GM19452 (cell line): ENCODE results near the gene RORC.

Experiments used
- ATAC-seq: cut with Tn5 transposase; IDR thresholded peaks from one replicate; pipeline ENCODE4 v1.9.1; 2021; ENCODE audit not compliant: unreplicated experiment

The RORC gene

DNA sequence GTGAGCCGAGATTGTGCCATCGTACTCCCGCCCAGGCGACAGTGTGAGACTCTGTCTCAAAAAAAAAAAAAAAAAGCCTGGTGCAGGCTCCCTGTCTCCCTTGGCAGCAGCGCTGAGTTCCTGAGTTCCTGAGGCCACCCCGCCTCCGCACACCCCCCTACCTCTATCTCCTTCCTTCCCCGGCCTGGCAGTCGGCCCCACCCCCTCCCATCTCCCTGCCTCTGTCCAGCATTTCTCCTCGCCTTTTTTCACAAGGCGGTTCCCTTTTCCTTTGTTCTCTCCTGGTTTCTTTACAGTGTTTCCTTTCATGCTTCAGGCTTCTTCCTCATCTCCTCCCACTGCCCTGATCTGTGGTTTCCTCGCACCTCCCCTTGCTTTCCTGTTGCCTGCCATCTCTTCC, 2.7 kb downstream of the RORC start:
- no peak for ATAC-seq

DNA sequence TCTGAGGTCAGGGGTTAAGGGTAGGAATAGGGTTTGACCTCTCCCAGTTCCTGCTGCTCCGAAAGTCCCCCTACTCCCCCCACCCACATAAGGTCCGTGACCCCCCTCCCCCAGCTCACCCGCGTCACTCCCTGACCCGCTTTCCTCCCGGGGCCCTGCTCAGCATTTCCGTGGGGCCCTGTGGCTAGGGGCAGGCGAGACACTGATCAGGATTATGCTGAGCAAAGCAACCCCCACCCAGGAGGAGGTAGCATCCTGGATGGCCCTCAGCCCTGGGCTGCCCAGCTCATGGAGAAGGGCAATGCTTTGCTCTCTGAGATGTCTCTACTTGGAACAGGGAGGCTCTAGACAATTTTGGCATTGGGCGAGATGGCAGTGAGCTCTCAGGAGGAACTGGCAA, 3.7 kb downstream of the RORC start:
- ATAC-seq = no peak

DNA sequence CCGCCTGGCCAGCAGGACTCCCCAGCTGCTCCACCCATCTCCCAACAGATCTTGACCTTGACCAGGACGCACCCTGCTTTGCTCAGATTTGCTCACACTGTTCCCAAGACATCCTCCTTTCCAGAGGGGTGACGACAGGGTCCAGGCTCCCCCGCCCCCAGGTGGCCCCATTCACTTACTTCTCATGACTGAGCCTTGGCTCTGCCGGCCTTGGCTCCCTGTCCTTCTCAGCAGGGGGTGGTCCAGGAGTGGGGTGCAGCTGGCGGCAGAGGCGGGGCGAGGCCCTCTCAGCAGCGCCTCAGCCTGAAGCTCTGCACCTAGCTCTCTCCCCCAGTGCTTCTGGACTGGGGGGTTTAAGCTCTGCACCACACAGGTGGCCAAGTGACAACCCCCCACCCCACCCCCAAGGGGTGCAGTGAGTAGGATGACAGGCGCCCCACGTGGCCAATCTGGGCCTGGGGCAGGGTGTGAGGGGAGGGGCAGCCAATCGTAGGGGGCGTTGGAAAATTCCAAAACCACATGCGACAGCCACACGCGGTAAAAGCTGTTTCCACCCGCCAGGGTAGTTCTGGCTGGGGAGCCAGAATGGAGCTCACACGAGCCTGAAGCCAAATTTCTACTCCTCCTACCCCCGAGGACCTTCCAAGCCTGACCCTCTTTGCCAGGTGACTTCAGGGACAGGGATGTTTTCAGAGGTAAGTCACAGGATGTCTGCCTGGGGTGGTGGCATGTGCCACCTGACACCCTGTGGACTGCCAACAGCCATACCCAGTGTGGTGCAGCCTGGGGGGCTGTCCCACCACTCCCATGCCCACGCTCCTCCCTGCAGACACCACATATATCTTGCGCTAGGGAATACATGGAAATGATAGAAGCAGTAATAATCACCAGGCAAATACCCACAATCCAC, 5.6 kb downstream of the RORC start:
- no peak for ATAC-seq

DNA sequence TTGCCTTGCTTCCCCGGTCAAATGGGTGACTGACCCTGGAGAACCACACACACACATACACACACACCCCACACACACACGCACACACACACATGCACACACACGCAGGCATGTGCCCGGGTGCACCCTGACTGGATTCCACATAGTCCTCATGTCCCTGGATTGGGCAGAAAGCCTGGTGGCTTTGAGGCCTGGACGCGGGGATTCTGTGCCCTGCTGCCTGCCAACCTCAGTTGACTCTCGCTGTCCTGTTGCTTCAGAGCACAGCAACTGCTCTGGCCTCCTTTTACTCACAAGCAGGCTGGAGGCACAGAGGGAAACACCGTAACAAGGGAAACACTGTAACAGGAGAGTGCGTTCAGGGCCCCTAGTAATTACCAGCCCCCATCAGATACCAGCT, 6.4 kb downstream of the RORC start:
- no peak for ATAC-seq

DNA sequence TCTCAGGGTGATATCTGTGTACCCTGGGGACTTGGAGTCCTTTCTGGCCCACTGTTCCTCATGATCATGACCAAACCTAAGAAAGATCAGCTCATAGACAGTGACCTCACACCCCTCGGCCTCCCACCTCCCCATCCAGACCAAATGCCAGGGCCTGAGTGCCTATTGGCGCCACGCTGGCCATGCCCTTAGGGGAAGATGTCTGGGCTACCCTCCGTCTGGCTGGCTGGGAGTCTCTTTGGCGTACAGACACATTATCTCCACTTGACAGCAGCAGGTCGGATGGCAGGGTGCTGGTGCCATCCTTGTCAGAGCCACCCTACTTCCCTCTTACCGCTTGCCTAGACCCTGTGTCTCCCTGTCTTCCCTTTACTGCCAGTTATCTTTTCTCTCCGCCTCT, 8.4 kb downstream of the RORC start:
- no peak for ATAC-seq

DNA sequence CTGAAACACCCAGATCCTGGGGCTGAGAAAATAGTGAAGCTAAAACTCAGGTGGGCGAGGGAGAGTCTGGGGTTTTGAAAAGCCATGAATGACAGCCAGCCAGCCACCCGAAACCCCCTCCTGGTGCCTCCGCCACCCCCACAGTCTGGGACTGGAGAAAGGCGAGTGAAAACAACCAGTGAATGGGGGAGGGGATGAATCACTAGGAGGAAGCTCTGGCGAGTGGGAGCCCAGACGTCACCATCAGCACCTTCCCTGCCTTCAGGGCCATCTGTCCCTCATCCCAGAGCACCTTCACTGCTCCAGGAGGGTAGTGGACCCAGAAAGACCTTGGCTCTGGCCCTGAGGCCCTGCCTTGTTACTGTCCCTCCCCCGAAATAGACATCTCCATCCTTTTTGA, 9.2 kb downstream of the RORC start:
- ATAC-seq = no peak

DNA sequence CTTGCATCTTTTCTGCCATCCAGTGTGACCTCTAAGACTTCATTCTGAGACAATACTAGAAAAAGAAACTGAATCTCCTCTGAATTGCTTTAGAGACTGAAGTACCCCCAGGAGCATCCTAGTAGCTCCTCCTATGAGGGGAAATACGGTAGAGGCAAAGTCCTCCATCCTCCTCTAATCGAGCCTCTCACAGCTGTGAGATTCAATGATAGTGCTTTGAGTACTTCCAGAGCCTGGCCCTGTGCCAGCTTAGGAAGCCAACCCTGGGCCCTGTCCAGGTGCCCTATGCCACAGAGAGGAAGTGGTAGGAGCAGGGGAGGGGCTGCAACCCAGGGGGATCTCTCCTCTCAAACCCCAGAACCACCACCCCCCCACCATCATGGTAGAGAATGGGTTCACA, 10.7 kb downstream of the RORC start:
- ATAC-seq = no peak

DNA sequence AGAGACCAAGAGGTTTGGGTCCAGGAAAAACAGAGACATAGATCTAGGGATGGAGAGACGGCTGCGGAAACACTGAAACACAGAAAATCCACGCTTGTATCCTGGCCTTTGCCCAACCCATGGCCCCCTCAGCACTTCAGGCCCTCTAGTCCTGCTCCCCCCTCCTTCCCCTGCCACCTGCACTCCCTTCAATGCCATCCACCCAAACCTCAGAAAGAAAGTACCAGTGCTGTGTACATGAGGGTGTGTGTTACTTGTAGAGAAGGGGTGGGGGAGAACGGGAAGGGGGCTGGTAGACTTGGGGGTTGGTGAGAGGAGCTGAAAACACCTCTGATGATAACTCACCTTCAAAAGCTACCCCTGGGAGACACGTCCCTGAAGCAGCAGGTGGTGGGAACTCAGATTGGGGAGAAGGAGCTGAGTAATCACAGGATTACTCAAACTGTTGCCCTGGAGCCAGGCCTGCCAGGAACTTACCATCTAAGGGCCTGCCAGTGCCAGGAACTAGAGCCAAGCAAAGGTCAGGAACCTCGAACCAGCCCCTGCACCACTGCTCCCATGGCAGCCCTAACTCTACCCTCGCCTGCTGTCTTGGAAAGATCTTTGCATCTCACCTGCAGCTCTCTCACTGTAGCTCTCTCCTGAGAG, 11.5 kb downstream of the RORC start:
- no peak for ATAC-seq

DNA sequence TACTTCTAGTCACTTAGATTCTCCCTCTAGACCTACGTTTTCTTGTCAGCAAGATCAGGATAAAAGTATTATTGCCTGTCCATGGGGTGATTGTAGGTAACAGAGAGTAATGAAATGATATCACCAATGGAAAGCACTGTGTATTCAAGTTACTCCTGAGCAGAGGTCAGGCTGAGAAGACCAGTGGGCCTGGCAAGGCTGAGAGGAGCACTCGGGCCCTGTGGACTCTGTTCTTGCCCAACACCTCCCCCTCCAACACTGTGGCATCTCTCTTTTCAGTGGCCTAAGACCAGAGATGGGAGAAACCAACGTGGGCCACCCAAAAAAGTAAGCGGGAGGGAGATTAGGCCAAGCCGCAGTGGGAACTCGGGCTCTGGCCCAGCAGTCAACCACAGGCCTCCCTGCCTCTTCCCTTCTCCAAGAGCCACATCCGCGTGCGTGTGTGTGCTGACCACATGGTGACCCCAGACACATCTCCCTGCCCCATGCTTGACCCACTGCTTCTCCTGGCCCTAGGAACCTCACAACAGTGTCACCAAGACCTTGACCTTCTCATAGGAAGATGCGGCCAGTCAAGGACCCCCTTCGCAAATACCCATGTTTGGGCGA, 12.3 kb downstream of the RORC start:
- ATAC-seq = no peak

DNA sequence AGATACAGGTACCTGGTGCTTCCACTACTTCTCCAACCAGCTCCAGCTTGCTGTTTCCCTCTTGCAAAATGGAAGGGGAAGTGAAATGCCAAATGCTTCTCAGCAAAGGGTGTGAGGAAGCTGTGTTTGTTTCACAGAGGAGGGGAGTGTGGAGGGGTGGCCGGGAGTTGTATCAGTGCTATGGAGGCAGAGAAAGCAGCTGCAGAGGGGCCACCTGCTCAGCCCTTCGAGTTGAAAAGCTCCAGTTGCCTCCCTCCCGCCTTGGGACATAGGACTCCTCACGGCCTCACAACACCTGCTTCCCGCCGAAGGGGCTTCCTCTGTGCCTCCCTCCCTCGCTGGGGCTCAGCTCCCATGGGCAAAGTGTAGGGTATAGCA, 14.3 kb downstream of the RORC start:
- no peak for ATAC-seq

DNA sequence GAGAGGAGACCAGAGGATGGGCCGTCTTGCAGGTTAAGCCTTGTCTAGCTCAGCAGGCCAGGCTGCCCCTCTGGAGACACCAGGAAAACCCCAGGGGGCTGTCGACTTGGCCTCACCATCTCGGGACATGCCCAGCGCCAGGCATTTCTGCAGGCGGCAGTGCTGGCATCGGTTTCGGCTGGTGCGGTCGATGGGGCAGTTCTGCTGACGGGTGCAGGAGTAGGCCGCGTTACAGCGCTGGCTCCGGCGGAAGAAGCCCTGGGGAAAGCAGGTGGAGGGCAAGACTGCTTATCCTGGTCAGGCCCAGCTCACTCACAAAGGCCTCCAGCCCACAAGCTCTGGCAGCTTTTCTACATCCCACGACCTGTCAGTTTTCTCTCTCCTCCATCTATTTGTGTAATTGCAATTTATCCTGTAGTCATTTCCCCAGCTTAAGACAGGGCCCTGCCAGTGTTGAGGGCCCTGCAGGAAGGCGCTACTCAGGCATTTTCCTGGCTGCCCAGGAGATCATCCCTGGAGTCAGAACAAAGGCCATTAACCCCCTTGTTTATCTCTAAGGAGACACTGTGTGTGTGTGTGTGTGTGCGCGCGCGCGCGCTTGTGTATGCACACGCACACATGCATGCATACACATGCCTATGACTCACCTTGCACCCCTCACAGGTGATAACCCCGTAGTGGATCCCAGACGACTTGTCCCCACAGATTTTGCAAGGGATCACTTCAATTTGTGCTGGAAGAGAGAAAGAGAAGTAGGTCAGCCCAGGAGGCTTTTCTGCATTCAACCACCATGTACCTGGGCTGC, 14.9 kb downstream of the RORC start:
- no peak for ATAC-seq

DNA sequence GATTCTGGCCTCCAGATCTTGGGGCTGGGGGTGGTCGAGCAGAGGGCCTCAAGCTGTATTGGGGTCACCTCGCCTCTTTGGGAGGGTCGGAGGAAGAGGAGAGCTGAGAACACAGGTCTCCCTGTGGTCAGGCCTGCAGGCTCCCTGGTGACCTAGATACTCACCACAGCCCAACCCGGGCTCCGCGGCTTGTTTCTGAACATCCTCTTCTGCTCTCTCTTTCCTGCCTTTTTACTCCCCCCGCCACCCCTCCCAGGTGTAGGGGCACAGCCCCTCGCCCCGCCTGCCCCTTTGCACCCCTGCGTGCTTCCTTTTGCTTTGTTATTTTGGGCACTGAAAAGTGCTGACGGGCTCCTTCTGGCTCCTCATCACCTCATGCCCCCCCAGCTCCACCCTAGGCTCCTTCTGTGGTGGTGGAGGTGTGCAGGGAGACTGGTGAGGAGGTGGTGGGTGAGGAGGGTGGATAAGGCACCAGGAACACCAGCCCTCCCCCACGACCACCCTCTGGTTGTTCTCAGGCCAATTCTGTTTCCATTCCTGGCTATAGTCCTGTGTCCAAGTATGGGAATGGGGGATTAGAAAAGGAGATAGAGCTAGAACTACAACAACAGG, 15.8 kb downstream of the RORC start:
- ATAC-seq = no peak

DNA sequence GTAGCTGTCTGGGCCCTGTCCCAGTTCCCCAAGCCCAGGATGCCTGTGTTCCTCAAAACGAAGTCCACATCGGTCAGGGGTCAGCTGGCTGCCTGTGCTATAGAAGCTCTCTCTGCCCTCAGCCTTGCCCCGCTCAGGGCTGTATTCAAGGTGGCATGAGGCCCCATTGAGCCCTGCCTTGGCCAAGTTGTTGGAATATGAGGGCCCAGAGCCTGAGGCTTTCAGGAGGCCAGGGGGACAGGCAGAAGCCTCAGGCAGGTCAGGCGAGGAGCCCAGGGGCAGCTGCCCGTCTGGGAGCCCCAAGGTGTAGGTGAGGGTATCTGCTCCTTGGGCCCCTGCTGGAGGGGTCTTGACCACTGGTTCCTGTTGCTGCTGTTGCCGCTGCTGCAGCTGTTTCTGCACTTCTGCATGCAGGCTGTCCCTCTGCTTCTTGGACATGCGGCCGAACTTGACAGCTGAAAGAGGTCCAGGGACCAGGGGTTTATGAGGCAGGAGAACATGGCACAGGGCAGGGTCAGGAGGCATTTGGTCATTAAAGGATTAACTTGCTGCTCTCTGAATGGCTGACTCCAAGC, 16.5 kb downstream of the RORC start:
- ATAC-seq = no peak

DNA sequence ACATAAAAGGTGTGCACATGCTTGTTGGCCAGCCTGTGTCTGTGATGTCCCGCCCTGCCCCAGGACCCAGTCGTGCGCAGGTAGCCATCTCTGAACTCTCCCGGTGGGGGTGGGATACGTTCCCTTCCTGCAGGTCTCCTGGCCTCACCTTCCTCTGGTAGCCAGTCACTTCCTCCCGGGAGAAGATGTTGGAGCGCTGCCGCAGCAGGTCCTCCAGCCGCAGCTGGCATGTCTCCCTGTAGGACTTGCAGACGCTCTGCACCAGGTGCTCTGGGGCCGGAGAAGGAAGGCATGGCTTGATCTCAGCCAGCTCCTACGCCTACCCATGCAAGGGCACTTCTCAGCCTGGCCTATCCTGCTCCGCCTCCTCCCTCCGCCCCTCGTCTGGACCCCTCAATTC, 17.2 kb downstream of the RORC start:
- ATAC-seq = no peak

DNA sequence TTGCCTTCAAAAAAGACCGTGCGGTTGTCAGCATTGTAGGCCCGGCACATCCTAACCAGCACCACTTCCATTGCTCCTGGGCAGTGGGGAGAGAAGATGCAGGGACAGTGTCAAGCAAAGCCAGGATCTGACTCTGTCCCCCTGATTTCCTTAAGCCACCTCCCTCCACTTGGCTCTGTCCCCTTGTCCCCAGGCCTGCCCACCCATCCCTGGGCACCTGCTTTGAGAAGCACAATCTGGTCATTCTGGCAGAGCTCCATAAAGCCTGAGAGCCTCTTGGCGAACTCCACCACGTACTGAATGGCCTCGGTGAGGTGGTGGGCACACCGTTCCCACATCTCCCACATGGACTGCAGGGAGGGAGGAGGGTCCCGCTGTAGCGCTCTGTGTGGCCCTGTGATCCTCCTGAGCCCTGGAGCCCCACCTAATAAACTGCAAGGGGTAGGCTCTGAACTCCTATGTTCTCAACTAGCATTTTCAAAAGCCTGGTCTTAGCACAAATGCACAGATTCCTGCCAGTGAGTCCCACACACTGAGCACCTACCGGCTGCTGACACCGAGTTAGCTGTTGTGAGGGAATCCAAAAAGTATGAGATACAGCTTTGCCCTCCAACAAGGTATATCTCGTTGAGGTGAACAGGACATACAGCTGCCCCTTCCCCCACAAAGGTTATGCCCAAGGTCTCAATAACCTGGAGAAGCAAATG, 18.2 kb downstream of the RORC start:
- ATAC-seq = no peak

DNA sequence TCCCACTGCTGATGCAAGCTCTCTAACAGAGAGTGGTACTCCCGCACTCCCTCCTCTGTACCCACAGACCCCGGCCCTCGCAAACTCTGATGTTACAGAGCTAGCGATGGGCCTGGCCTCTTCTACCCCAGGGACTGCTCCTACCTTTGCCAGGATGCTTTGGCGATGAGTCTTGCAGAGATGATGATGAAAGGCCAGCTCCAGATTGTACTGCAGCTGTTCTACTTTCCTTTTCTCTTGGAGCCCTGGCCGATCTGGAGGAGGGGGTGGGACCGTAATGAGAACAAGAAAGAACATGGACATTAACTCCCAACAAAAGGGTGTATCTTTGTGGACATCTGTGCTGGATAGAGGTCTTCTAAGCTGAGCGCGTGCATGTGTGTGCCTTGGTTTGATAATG, 20.4 kb downstream of the RORC start:
- ATAC-seq = no peak

DNA sequence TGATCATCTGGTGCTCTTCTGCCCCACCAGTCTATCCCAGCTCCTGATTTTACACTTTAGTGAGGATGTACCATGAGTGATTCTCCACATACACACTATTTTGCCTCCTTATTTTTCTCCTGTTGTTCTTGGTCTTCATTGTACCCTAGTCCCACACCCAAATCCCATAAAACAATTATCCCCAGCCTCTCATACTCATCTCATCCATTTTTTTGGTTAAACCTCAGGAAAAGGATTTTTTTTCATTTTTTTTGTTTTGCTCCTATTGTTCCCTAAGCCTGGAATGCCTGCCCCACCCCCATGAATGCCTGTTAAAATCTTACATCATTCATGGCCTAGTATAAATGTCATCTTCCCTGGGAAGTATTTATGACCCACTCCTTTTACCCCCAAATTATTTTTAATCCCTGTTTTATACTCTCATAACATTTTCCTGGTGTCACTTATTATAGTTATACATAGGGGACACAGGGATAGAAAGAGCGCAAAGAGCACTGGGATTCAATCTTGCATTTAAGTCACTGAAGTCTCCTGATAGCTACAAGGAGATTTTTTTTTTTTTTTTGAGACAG, 21.5 kb downstream of the RORC start:
- ATAC-seq = no peak

DNA sequence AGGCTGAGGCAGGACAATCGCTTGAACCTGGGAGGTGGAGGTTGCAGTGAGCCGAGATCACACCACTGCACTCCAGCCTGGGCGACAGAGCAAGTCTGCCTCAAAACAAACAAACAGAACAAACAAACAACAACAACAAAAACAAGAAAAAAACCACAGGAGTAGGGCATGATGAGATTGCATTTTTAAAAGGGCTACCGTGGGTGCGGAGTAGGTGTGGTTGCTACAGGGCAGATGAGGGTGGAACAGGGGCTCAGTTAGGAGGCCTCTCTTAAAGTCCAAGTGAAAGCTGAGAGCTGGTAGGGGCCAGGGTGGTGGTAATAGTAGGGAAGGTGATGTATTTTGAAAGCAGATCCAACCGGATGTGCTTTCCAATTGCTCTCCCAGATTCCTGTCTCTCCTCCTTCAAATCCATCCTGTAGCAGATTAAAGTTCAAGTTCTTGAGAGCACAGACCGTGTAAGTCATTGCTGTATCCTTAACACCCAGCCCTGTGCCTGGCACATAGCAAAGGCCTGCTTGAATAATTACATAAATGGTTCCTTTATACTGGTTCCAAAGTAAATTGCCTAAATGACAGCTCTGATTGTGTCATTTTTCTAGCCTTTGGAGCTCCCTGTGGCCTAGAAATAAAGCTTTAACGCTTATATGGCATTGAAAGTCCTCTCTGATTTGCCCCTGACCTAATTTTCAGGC, 22.2 kb downstream of the RORC start:
- no peak for ATAC-seq

DNA sequence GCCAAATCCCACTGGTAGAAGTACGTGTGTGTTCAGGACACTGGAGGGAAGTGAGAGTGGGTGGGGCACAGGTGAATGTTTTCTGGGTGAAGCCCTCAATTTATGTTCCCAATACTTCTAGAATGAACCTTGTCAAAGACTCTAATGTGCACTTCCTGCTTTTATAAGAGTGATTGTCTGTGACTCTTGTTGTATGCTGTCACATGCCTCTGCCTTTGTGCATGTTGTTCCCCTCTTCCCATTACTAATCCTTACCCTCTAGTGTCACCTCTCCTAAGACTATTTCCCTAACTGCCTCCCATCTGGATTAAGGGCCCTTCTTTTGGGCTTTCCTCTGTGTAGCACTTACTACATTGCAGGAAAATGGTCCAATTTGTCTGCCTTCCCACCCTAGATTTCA, 23.8 kb downstream of the RORC start:
- ATAC-seq = no peak
